Esophagus muscularis mucosa (tissue), 4 donors: ENCODE measurements around the gene MOB1B. TPM values are rescaled to one million over a fixed set of nuclear protein-coding genes. Genes with fewer than 3 reads are reported as not detected.
"Not testable (repeated sequence)": the region's sequence is repeated elsewhere in the genome, so short reads cannot be mapped to it uniquely, and the experiment has no call there.

Experiments used
- DNase-seq: peaks from one replicate; pipeline ENCODE4 v3.0.0-alpha.2; 2017; ENCODE audit errors: extremely low spot score
- H3K27ac ChIP-seq, 4 donors: fragments of 200-600 bp; sonication (generic); replicated peaks in 1 of 4; 1 replicate in 3 of 4; 2 replicates in 1 of 4; pipeline ENCODE4 v1.5.1; 2016 to 2019; ENCODE audit warnings: mild to moderate bottlenecking in 1 of 4
- H3K27me3 ChIP-seq, 4 donors: fragments of 200-600 bp; sonication (generic); one replicate each; pipeline versions ENCODE4 v1.5.1 to v1.6.0; 2016 to 2019
- H3K36me3 ChIP-seq, 4 donors: fragments of 200-600 bp; sonication (generic); one replicate each; pipeline ENCODE4 v1.5.1; 2016 to 2019
- H3K4me1 ChIP-seq, 4 donors: fragments of 200-600 bp; sonication (generic); one replicate each; pipeline ENCODE4 v1.5.1; 2016 to 2019
- H3K4me3 ChIP-seq, 4 donors: fragments of 200-600 bp; sonication (generic); 1 replicate in 2 of 4; 2 replicates in 2 of 4; pipeline ENCODE4 v1.5.1; 2016 to 2019; ENCODE audit warnings: mild to moderate bottlenecking in 4 of 4, moderate library complexity in 1 of 4
- H3K9me3 ChIP-seq, 4 donors: fragments of 200-600 bp; sonication (generic); 1 replicate in 3 of 4; 2 replicates in 1 of 4; pipeline ENCODE4 v1.5.1; 2016 to 2019
- EP300 ChIP-seq: sonication (generic); formaldehyde crosslinking; IDR thresholded peaks from one replicate; pipeline ENCODE4 v1.6.1; 2017; ENCODE audit warnings: antibody characterized with exemption
- POLR2A ChIP-seq: fragments of 450-650 bp; IDR thresholded peaks from one replicate; pipeline ENCODE4 v1.6.1; 2017; ENCODE audit warnings: antibody characterized with exemption, moderate library complexity, mild to moderate bottlenecking, low read depth
- POLR2AphosphoS5 ChIP-seq, 2 donors: sonication (generic); formaldehyde crosslinking; IDR thresholded peaks; one replicate each; pipeline ENCODE4 v1.6.1; 2017; ENCODE audit warnings: antibody characterized with exemption in 2 of 2
- WGBS: methylation state at CpG from one replicate; pipeline ENCODE4 v1.1.5; 2018; 5-methylcytosine and 5-hydroxymethylcytosine counted together
- intact Hi-C: fragments of 100-400 bp; cut with DNase I; formaldehyde crosslinking; loops from one replicate; pipeline ENCODE4 v1.15.1; 2023
- total RNA-seq, 4 donors: library from RNA; depleted of rRNA; stranded (reverse); fragments of >200 nt; gene quantifications; one replicate each; pipeline versions ENCODE4 v1.1.0 to v1.2.1, GENCODE V29; 2016
- TF ChIP-seq, protein P1 (sequence below), 3 experiments: fragments of 200-600 bp in 2 of 3; fragments of 450-650 bp in 1 of 3; sonication (generic) in 2 of 3; IDR thresholded peaks; one replicate each; pipeline ENCODE4 v1.5.1; 2017 to 2019; ENCODE audit warnings: antibody characterized with exemption in 3 of 3, mild to moderate bottlenecking in 2 of 3, moderate library complexity in 1 of 3

The MOB1B gene
- total RNA-seq, 4 donors from 2014 or later, result 15.0 to 19.4 (median 16.6) TPM

DNA sequence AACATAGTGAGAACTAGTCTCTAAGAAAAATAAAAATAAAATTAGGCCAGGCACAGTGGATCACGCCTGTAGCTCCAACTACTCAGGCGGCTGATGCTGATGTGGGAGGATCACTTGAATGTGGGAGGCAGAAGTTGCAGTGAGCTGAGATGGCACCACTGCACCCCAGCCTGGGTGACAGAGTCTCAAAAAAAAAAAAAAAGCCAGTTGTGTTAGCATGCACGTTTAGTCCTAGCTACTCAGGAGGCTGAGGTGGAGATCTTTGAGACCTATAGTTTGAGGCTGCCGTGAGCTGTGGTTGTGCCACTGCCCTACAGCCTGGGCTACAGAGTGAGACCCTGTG, 93.8 kb downstream of the MOB1B start:
- peaks cover 0 to 14% (median 6%) of the 10 kb centered on the region in 4 donors for H3K36me3 ChIP-seq
- TF ChIP-seq, protein P1, sequence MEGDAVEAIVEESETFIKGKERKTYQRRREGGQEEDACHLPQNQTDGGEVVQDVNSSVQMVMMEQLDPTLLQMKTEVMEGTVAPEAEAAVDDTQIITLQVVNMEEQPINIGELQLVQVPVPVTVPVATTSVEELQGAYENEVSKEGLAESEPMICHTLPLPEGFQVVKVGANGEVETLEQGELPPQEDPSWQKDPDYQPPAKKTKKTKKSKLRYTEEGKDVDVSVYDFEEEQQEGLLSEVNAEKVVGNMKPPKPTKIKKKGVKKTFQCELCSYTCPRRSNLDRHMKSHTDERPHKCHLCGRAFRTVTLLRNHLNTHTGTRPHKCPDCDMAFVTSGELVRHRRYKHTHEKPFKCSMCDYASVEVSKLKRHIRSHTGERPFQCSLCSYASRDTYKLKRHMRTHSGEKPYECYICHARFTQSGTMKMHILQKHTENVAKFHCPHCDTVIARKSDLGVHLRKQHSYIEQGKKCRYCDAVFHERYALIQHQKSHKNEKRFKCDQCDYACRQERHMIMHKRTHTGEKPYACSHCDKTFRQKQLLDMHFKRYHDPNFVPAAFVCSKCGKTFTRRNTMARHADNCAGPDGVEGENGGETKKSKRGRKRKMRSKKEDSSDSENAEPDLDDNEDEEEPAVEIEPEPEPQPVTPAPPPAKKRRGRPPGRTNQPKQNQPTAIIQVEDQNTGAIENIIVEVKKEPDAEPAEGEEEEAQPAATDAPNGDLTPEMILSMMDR (IDR thresholded peaks at IDR 0.05), result no peak
- TF ChIP-seq POLR2AphosphoS5 (IDR thresholded peaks at IDR 0.05), result no peak

DNA sequence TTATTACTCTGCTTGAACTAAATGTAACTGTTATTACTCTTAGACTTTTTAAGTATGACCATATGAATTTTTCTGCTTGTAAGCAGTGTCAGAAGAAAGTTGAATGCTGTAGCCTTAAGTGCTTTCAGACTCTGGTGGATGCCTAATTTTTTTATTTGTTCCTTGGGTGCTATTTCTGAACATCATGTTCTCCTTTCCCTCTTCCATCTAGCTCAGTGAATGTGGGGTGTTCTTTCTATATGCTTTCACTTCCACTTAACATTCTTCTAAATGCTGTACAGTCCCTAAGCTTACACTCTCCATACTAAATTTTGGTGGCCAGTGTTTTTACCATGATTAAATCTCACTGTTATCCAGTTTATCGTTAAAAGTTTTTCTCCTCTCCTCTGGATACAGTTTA, 94.9 kb downstream of the MOB1B start:
- no peak overlapping the region for H3K4me3 ChIP-seq
- H3K36me3 ChIP-seq, result peaks cover 0 to 14% (median 6%) of the 10 kb centered on the region in 4 donors
- H3K27ac ChIP-seq, result peak overlapping the region in 1 of 4 donors; percentile 21
- TF ChIP-seq POLR2AphosphoS5 (IDR thresholded peaks at IDR 0.05), result no peak
- TF ChIP-seq, protein P1 (IDR thresholded peaks at IDR 0.05), result no peak
- no peak for TF ChIP-seq EP300
- no peak for TF ChIP-seq POLR2A
- peaks cover 11 to 47% (median 38%) of the 10 kb centered on the region in 4 donors for H3K4me1 ChIP-seq
- intact Hi-C loops, result loop anchor here (10.0 kb wide), 1 partner anchor 292 kb away; no protein-coding TSS in a partner anchor
- no peaks in the 10 kb centered on the region for H3K27me3 ChIP-seq
- no peaks in the 10 kb centered on the region for H3K9me3 ChIP-seq
- 93% methylated on average over 1 of the region's 1 CpG for WGBS
- no peak for DNase-seq

More for the DNA sequence above, 93.8 kb downstream of the MOB1B start:
- Histone ChIP-seq H3K27ac (no peak overlapping the region), H3K27me3 (no peaks in the 10 kb centered on the region), H3K9me3 (no peaks in the 10 kb centered on the region), H3K4me1 (peaks cover 11 to 47% (median 38%) of the 10 kb centered on the region in 4 donors), H3K4me3 (no peak overlapping the region)
- intact Hi-C loops, result loop anchor here (10.0 kb wide), 1 partner anchor 291 kb away; no protein-coding TSS in a partner anchor
- 62% methylated on average over 4 of the region's 4 CpGs for WGBS
- no peak for DNase-seq

DNA sequence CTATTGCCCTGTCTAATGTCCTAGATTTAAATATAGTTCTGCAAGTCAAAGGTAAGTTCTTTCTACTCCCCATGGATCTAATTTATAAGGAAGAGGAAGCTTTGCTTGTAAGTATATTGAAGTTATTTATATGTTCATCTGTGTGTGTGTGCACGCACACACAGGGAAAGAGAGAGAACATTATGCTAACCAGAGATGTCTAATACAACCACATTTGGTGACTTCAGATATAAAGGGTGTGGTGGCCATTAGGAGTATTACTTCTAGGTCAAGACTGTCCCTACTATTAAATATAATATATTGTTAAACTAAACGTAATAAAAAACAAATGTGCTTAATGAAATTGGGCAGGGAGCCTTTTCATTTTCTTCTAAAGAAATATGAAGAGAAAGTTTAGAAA, 95.4 kb downstream of the MOB1B start:
- Histone ChIP-seq H3K9me3 (no peaks in the 10 kb centered on the region), H3K27me3 (no peaks in the 10 kb centered on the region), H3K36me3 (peaks cover 0 to 14% (median 6%) of the 10 kb centered on the region in 4 donors), H3K4me1 (peaks cover 11 to 42% (median 34%) of the 10 kb centered on the region in 4 donors), H3K27ac (no peak overlapping the region), H3K4me3 (no peak overlapping the region)
- no peak for DNase-seq
- TF ChIP-seq, protein P1 (IDR thresholded peaks at IDR 0.05), result no peak
- TF ChIP-seq POLR2A (no peak), EP300 (no peak), POLR2AphosphoS5 (IDR thresholded peaks at IDR 0.05) (no peak)
- intact Hi-C loops, result loop anchor here (10.0 kb wide), 1 partner anchor 293 kb away; no protein-coding TSS in a partner anchor
- WGBS, result 67% methylated on average over 2 of the region's 2 CpGs

DNA sequence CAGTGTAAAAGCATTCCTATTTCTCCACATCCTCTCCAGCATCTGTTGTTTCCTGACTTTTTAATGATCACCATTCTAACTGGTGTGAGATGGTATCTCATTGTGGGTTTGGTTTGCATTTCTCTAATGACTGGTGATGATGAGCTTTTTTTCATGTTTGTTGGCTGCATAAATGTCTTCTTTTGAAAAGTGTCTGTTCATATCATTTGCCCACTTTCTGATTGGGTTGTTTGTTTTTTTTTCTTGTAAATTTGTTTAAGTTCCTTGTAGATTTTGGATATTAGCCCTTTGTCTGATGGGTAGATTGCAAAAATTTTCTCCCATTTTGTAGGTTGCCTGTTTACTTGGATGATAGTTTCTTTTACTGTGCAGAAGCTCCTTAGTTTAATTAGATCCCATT, 97.5 kb downstream of the MOB1B start:
- intact Hi-C loops, result loop anchor here (10.0 kb wide), 1 partner anchor 295 kb away; no protein-coding TSS in a partner anchor
- not testable (repeated sequence) for DNase-seq, H3K4me3 ChIP-seq, H3K9me3 ChIP-seq, H3K27ac ChIP-seq, H3K27me3 ChIP-seq
- H3K4me1 ChIP-seq, result peaks cover 3 to 27% (median 23%) of the 10 kb centered on the region in 4 donors
- H3K36me3 ChIP-seq, result peaks cover 0 to 14% (median 6%) of the 10 kb centered on the region in 4 donors

DNA sequence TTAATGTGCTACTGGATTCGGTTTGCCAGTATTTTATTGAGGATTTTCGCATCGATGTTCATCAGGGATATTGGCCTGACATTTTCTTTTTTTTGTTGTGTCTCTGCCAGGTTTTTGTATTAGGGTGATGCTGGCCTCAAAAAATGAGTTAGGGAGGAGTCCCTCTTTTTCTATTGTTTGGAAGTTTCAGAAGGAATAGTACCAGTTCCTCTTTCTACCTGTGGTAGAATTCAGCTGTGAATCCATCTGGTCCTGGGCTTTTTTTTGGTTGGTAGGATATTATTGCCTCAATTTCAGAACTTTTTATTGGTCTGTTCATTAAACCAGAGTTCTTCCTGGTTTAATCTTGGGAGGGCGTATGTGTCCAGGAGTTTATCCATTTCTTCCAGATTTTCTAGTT, 99.2 kb downstream of the MOB1B start:
- H3K4me3 ChIP-seq, H3K27ac ChIP-seq, H3K9me3 ChIP-seq, intact Hi-C loops, H3K27me3 ChIP-seq, DNase-seq: not testable (repeated sequence)
- Histone ChIP-seq H3K4me1 (peaks cover 0 to 11% (median 5%) of the 10 kb centered on the region in 4 donors), H3K36me3 (peaks cover 0 to 14% (median 6%) of the 10 kb centered on the region in 4 donors)
- 98% methylated on average over 4 of the region's 4 CpGs for WGBS

DNA sequence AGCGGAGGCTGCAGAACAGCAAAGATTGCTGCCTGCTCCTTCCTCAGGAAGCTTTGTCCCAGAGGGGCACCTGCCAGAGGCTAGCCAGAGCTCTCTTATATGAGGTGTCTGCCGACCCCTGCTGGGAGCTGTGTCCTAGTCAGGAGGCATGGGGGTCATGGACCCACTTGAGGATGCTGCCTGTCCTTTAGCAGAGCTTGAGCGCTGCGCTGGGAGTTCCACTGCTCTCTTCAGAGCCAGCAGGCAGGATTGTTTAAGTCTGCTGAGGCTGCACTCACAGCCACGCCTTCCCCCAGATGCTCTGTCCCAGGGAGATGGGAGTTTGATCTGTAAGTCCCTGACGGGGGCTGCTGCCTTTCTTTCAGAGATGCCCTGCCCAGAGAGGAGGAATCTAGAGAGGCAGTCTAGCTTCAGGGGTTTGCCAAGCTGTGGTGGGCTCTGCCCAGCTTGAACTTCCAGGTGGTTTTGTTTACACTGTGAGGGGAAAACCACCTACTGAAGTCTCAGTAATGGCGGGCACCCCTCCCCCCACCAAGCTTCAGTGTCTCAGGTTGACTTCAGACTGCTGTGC, 102.2 kb downstream of the MOB1B start:
- no peaks in the 10 kb centered on the region for H3K9me3 ChIP-seq
- H3K27ac ChIP-seq, result no peak overlapping the region
- TF ChIP-seq POLR2A, result no peak
- TF ChIP-seq, protein P1 (IDR thresholded peaks at IDR 0.05), result no peak
- no peak for TF ChIP-seq EP300
- TF ChIP-seq POLR2AphosphoS5 (IDR thresholded peaks at IDR 0.05), result no peak
- no peak overlapping the region for H3K4me3 ChIP-seq
- peaks cover 0 to under 1% (median 0%) of the 10 kb centered on the region in 4 donors for H3K4me1 ChIP-seq
- 84% methylated on average over 4 of the region's 7 CpGs for WGBS
- intact Hi-C loops, result no loop called here
- H3K36me3 ChIP-seq, result peaks cover 0 to under 1% (median 0%) of the 10 kb centered on the region in 4 donors
- no peaks in the 10 kb centered on the region for H3K27me3 ChIP-seq
- no peak for DNase-seq

DNA sequence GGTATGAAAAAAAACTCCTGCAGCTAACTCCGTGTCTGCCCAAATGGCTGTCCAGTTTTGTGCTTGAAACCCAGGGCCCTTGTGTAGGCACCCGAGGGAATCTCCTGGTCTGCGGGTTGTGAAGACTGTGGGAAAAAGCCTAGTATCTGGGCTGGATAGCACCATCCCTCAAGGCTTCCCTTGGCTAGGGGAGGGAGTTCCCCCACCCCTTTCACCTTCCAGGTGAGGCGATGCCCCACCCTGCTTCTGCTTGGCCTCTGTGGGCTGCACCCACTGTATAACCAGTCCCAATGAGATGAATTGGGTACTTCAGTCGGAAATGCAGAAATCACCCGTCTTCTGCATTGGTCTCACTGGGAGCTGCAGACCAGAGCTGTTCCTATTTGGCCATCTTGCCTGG, 102.9 kb downstream of the MOB1B start:
- intact Hi-C loops, result loop anchor here (5.0 kb wide), 1 partner anchor 168 kb away; the partner anchor contains the start of gene GRSF1
- H3K4me3 ChIP-seq, H3K4me1 ChIP-seq, H3K27ac ChIP-seq, H3K9me3 ChIP-seq, H3K36me3 ChIP-seq, H3K27me3 ChIP-seq, DNase-seq: not testable (repeated sequence)
- WGBS, result 93% methylated on average over 6 of the region's 6 CpGs
